MM.1S (cell line): ENCODE data around the gene GPR176.

Experiments
- EZH2 ChIP-seq: fragments of 300-600 bp; sonication (generic); optimal IDR thresholded peaks from 2 replicates; pipeline ENCODE3; 2017; ENCODE audit warnings: low read depth, mild to moderate bottlenecking, antibody characterized with exemption, low read length, mixed read lengths
- EZH2phosphoT487 ChIP-seq: fragments of 300-600 bp; sonication (generic); IDR thresholded peaks from 2 replicates; pipeline ENCODE4 v1.6.1; 2018; ENCODE audit warnings: antibody characterized with exemption, low read length
- TF ChIP-seq, protein P1 (sequence below): fragments of 300-600 bp; sonication (generic); IDR thresholded peaks from 2 replicates; pipeline ENCODE4 v1.5.1; 2016; ENCODE audit warnings: antibody characterized with exemption, low read length, mixed read lengths

DNA sequence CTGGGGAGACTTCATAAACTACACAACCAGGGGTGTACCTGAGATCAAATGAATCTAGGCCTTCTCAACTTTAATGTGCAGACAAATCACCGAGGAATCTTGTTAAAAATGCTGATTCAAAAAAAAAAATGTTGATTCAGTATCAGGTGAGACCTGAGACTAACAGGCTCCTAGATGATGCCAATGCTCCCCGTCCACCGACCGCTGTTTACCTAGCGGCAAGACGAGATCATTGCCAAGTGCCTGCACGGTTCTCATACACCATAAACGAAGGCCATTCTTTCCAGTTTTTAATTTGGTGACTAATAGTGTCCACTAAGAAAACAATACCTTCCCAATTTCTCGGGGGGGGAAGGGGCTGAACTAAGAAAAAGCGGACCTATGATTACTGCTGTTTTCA lies 134.9 kb downstream of the GPR176 start:
- TF ChIP-seq EZH2phosphoT487 (no peak), EZH2 (no peak)
- TF ChIP-seq, protein P1, sequence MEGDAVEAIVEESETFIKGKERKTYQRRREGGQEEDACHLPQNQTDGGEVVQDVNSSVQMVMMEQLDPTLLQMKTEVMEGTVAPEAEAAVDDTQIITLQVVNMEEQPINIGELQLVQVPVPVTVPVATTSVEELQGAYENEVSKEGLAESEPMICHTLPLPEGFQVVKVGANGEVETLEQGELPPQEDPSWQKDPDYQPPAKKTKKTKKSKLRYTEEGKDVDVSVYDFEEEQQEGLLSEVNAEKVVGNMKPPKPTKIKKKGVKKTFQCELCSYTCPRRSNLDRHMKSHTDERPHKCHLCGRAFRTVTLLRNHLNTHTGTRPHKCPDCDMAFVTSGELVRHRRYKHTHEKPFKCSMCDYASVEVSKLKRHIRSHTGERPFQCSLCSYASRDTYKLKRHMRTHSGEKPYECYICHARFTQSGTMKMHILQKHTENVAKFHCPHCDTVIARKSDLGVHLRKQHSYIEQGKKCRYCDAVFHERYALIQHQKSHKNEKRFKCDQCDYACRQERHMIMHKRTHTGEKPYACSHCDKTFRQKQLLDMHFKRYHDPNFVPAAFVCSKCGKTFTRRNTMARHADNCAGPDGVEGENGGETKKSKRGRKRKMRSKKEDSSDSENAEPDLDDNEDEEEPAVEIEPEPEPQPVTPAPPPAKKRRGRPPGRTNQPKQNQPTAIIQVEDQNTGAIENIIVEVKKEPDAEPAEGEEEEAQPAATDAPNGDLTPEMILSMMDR: 0 out of 2 replicates have a peak, but pooled peaks have one; percentile 14
